OCI-LY3 (cell line): Measurements from ENCODE around the gene DNAJA4.

Experiments
- H2AFZ ChIP-seq: fragments of 200-600, 300-600 bp; shearing (Covaris generic); 2 replicates; pipeline ENCODE4 v1.6.0; 2014; ENCODE audit warnings: antibody characterized with exemption, low read depth, low read length
- H3K27ac ChIP-seq: fragments of 200-600, 300-600 bp; sonication (generic); 2 replicates; pipeline ENCODE4 v1.5.1; 2014; ENCODE audit warnings: mild to moderate bottlenecking, low read length, moderate library complexity, mixed read lengths
- H3K27me3 ChIP-seq: fragments of 200-600, 300-600 bp; sonication (generic); 2 replicates; pipeline ENCODE4 v1.6.1; 2014; ENCODE audit warnings: low read depth, low read length, mixed read lengths
- H3K36me3 ChIP-seq: fragments of 200-600, 300-600 bp; sonication (generic); replicated peaks from 2 replicates; pipeline ENCODE3; 2014; ENCODE audit warnings: low read depth, low read length, mixed read lengths
- H3K4me1 ChIP-seq: fragments of 300-600, 200-600 bp; sonication (generic); 2 replicates; pipeline ENCODE4 v1.6.1; 2014; ENCODE audit warnings: low read length, mixed read lengths
- H3K4me2 ChIP-seq: fragments of 200-600, 300-600 bp; sonication (generic); 2 replicates; pipeline ENCODE4 v1.6.1; 2014; ENCODE audit warnings: low read length, mixed read lengths
- H3K4me3 ChIP-seq: fragments of 300-600, 200-600 bp; sonication (generic); 2 replicates; pipeline ENCODE4 v1.5.1; 2014; ENCODE audit warnings: antibody characterized with exemption, mild to moderate bottlenecking, low read length, moderate library complexity
- H3K79me2 ChIP-seq: fragments of 300-600, 200-600 bp; shearing (Covaris generic); 2 replicates; pipeline ENCODE4 v1.6.1; 2014; ENCODE audit warnings: mild to moderate bottlenecking, low read length, mixed read lengths
- H3K9ac ChIP-seq: fragments of 300-600, 200-600 bp; shearing (Covaris generic); 2 replicates; pipeline ENCODE4 v1.6.0; 2014; ENCODE audit warnings: mild to moderate bottlenecking, low read length, moderate library complexity
- H3K9me3 ChIP-seq: fragments of 200-600, 300-600 bp; shearing (Covaris generic); 2 replicates; pipeline ENCODE4 v1.6.1; 2014; ENCODE audit warnings: low read length, mixed read lengths; ENCODE audit not compliant: insufficient read depth
- H4K20me1 ChIP-seq: fragments of 200-600, 300-600 bp; sonication (generic); 2 replicates; pipeline ENCODE4 v1.6.1; 2016; ENCODE audit warnings: low read length, mixed read lengths; ENCODE audit not compliant: insufficient read depth
- CTCF ChIP-seq: fragments of 200-600, 300-600 bp; sonication (generic); IDR thresholded peaks from 2 replicates; pipeline ENCODE4 v1.5.1; 2014; ENCODE audit warnings: antibody characterized with exemption, low read length, low read depth
- EZH2phosphoT487 ChIP-seq: fragments of 200-600 bp; shearing (Covaris generic); IDR thresholded peaks from 2 replicates; pipeline ENCODE4 v1.6.1; 2018; ENCODE audit warnings: antibody characterized with exemption, mixed run types, low read depth

DNAJA4 gene

GRCh38 chr15:78302579-78303312 lies 38.4 kb downstream of the DNAJA4 start:
- Histone ChIP-seq H3K9me3 (no peaks in the 10 kb centered on the region), H3K9ac (no peak overlapping the region; the same call in 1 of the 2 replicates), H4K20me1 (no peaks in the 10 kb centered on the region), H3K4me1 (peaks cover 32% of the 10 kb centered on the region), H3K4me3 (no peak overlapping the region), H3K27me3 (no peaks in the 10 kb centered on the region), H3K36me3 (no peaks in the 10 kb centered on the region), H3K4me2 (peak overlapping the region; percentile 33), H2AFZ (no peak overlapping the region), H3K27ac (no peak overlapping the region), H3K79me2 (peaks cover 16% of the 10 kb centered on the region)
- TF ChIP-seq EZH2phosphoT487: no peak
- TF ChIP-seq CTCF: no peak

GRCh38 chr15:78304216-78305066 lies 40.1 kb downstream of the DNAJA4 start:
- H3K27ac ChIP-seq: no peak overlapping the region
- H2AFZ ChIP-seq: no peak overlapping the region
- TF ChIP-seq CTCF (no peak), EZH2phosphoT487 (no peak)
- H3K4me2 ChIP-seq: no peak overlapping the region
- no peaks in the 10 kb centered on the region for H3K36me3 ChIP-seq
- no peaks in the 10 kb centered on the region for H3K79me2 ChIP-seq
- no peaks in the 10 kb centered on the region for H3K9me3 ChIP-seq
- H3K4me3 ChIP-seq: no peak overlapping the region
- H3K4me1 ChIP-seq: peaks cover 35% of the 10 kb centered on the region
- no peak overlapping the region for H3K9ac ChIP-seq
- no peaks in the 10 kb centered on the region for H3K27me3 ChIP-seq
- no peaks in the 10 kb centered on the region for H4K20me1 ChIP-seq

GRCh38 chr15:78306176-78306774 lies 41.9 kb downstream of the DNAJA4 start:
- Histone ChIP-seq H3K27me3 (no peaks in the 10 kb centered on the region), H3K79me2 (no peaks in the 10 kb centered on the region), H4K20me1 (no peaks in the 10 kb centered on the region), H3K27ac (no peak overlapping the region), H3K36me3 (no peaks in the 10 kb centered on the region), H2AFZ (no peak overlapping the region), H3K9me3 (no peaks in the 10 kb centered on the region), H3K4me1 (peaks cover 30% of the 10 kb centered on the region), H3K4me2 (no peak overlapping the region), H3K9ac (no peak overlapping the region), H3K4me3 (no peak overlapping the region)
- no peak for TF ChIP-seq CTCF
- TF ChIP-seq EZH2phosphoT487: no peak

GRCh38 chr15:78307976-78308375 lies 43.6 kb downstream of the DNAJA4 start:
- Histone ChIP-seq H3K4me1 (peaks cover 13% of the 10 kb centered on the region), H3K36me3 (no peaks in the 10 kb centered on the region), H3K4me2 (peak overlapping the region; percentile 73), H3K79me2 (no peaks in the 10 kb centered on the region), H3K9me3 (no peaks in the 10 kb centered on the region), H3K4me3 (peak overlapping the region; percentile 55), H3K27ac (no peak overlapping the region), H3K9ac (peak overlapping the region; percentile 18; the same call in 1 of the 2 replicates), H2AFZ (peak overlapping the region; percentile 93), H4K20me1 (no peaks in the 10 kb centered on the region), H3K27me3 (no peaks in the 10 kb centered on the region)
- TF ChIP-seq CTCF (no peak), EZH2phosphoT487 (no peak)
